Type B pancreatic cell (in vitro differentiated cells): ENCODE data around the gene ILKAP. TPM values are rescaled to one million over a fixed set of nuclear protein-coding genes. Genes with fewer than 3 reads are reported as not detected.

Experiments
- DNase-seq: peaks from one replicate; pipeline ENCODE4 v3.0.0; 2021; ENCODE audit warnings: mixed read lengths; ENCODE audit not compliant: unreplicated experiment; ENCODE audit errors: extremely low spot score
- H3K27ac Mint-ChIP-seq: 2 replicates; pipeline ENCODE4 v1.8.0; 2021; ENCODE audit warnings: mild to moderate bottlenecking, mixed read lengths
- H3K27me3 Mint-ChIP-seq: 2 replicates; pipeline ENCODE4 v1.8.0; 2021; ENCODE audit warnings: mixed read lengths
- H3K36me3 Mint-ChIP-seq: 2 replicates; pipeline ENCODE4 v1.8.0; 2021; ENCODE audit warnings: mixed read lengths
- H3K4me1 Mint-ChIP-seq: one replicate; pipeline ENCODE4 v1.8.0; 2021; ENCODE audit warnings: mixed read lengths; ENCODE audit not compliant: unreplicated experiment
- H3K4me3 Mint-ChIP-seq: 2 replicates; pipeline ENCODE4 v1.8.0; 2021; ENCODE audit warnings: mild to moderate bottlenecking, mixed read lengths
- H3K9me3 Mint-ChIP-seq: 2 replicates; pipeline ENCODE4 v1.8.0; 2021; ENCODE audit warnings: mixed read lengths
- CTCF ChIP-seq: fragments of 200-600 bp; sonication (generic); conservative IDR thresholded peaks from 2 replicates; pipeline ENCODE4 v1.5.0; 2021; ENCODE audit warnings: antibody characterized with exemption, mild to moderate bottlenecking
- total RNA-seq: library from RNA; stranded (reverse); gene quantifications from 2 replicates; pipeline ENCODE4 v1.2.1, GENCODE V29; 2021; ENCODE audit warnings: low replicate concordance

The ILKAP gene
- total RNA-seq, 1 donor from 2014 or later: 50.4 TPM

GRCh38 chr2:238132463-238133450 is 70.7 kb downstream of the ILKAP start:
- Mint-ChIP-seq H3K27ac (no peak overlapping the region), H3K36me3 (no peaks in the 10 kb centered on the region), H3K4me3 (no peak overlapping the region), H3K4me1 (no peaks in the 10 kb centered on the region), H3K27me3 (no peaks in the 10 kb centered on the region), H3K9me3 (no peaks in the 10 kb centered on the region)
- TF ChIP-seq CTCF: no peak
- DNase-seq: no peak

GRCh38 chr2:238131761-238132462 is 71.6 kb downstream of the ILKAP start:
- Mint-ChIP-seq H3K27ac (no peak overlapping the region), H3K4me3 (no peak overlapping the region), H3K36me3 (no peaks in the 10 kb centered on the region), H3K27me3 (no peaks in the 10 kb centered on the region), H3K9me3 (no peaks in the 10 kb centered on the region), H3K4me1 (no peaks in the 10 kb centered on the region)
- no peak for DNase-seq
- no peak for TF ChIP-seq CTCF

- no peak for DNase-seq
- Mint-ChIP-seq H3K27ac (no peak overlapping the region), H3K36me3 (no peaks in the 10 kb centered on the region), H3K4me3 (no peak overlapping the region), H3K9me3 (no peaks in the 10 kb centered on the region), H3K4me1 (no peaks in the 10 kb centered on the region), H3K27me3 (no peaks in the 10 kb centered on the region)
- TF ChIP-seq CTCF: no peak
Observed at GRCh38 chr2:238130696-238131628, 72.5 kb downstream of the ILKAP start.

- no peaks in the 10 kb centered on the region for H3K27me3 Mint-ChIP-seq
- no peak overlapping the region for H3K27ac Mint-ChIP-seq
- no peaks in the 10 kb centered on the region for H3K4me1 Mint-ChIP-seq
- TF ChIP-seq CTCF: no peak
- DNase-seq: no peak
- H3K4me3 Mint-ChIP-seq: no peak overlapping the region
- no peaks in the 10 kb centered on the region for H3K9me3 Mint-ChIP-seq
- no peaks in the 10 kb centered on the region for H3K36me3 Mint-ChIP-seq
Observed at GRCh38 chr2:238130111-238130695, 73.3 kb downstream of the ILKAP start.
